ENCODE measurements around the gene LCN6.

Gene LCN6

GRCh38 chr9:136696502-136696901 lies 51.8 kb downstream of the LCN6 start:
- TF ChIP-seq CTCF (IDR thresholded peaks at IDR 0.05; ENCODE audit: insufficient read depth, low read length, poor library complexity, severe bottlenecking): no peak
- H3K27me3 ChIP-seq (replicated peaks; ENCODE audit: control insufficient read depth, insufficient read depth, low read length): no peaks in the 10 kb centered on the region; the same call in 1 of the 2 replicates
- no peak overlapping the region for H3K4me3 ChIP-seq (replicated peaks; ENCODE audit: low read depth, low read length)
- no peak for DNase-seq (ENCODE audit: extremely low read depth, insufficient read length)
- H3K36me3 ChIP-seq (ENCODE audit: control insufficient read depth, insufficient read depth, low read length): no peaks in the 10 kb centered on the region

- H3K4me3 ChIP-seq (replicated peaks; ENCODE audit: low read depth, low read length): no peak overlapping the region
- H3K36me3 ChIP-seq (ENCODE audit: control insufficient read depth, insufficient read depth, low read length): no peaks in the 10 kb centered on the region
- no peaks in the 10 kb centered on the region; the same call in 1 of the 2 replicates for H3K27me3 ChIP-seq (replicated peaks; ENCODE audit: control insufficient read depth, insufficient read depth, low read length)
- DNase-seq (ENCODE audit: extremely low read depth, insufficient read length): no peak
- TF ChIP-seq CTCF (IDR thresholded peaks at IDR 0.05; ENCODE audit: insufficient read depth, low read length, poor library complexity, severe bottlenecking): no peak
Observed at GRCh38 chr9:136695955-136696354, 52.4 kb downstream of the LCN6 start.

GRCh38 chr9:136695435-136695895 lies 52.9 kb downstream of the LCN6 start:
- TF ChIP-seq CTCF (IDR thresholded peaks at IDR 0.05; ENCODE audit: insufficient read depth, low read length, poor library complexity, severe bottlenecking): no peak
- Histone ChIP-seq H3K27me3 (replicated peaks; ENCODE audit: control insufficient read depth, insufficient read depth, low read length) (no peaks in the 10 kb centered on the region; the same call in 1 of the 2 replicates), H3K4me3 (replicated peaks; ENCODE audit: low read depth, low read length) (no peak overlapping the region), H3K36me3 (ENCODE audit: control insufficient read depth, insufficient read depth, low read length) (no peaks in the 10 kb centered on the region)
- no peak for DNase-seq (ENCODE audit: extremely low read depth, insufficient read length)

GRCh38 chr9:136694872-136695247 lies 53.5 kb downstream of the LCN6 start:
- TF ChIP-seq CTCF (IDR thresholded peaks at IDR 0.05; ENCODE audit: insufficient read depth, low read length, poor library complexity, severe bottlenecking): no peak
- H3K36me3 ChIP-seq (ENCODE audit: control insufficient read depth, insufficient read depth, low read length): no peaks in the 10 kb centered on the region
- no peak for DNase-seq (ENCODE audit: extremely low read depth, insufficient read length)
- H3K27me3 ChIP-seq (replicated peaks; ENCODE audit: control insufficient read depth, insufficient read depth, low read length): no peaks in the 10 kb centered on the region; the same call in 1 of the 2 replicates
- H3K4me3 ChIP-seq (replicated peaks; ENCODE audit: low read depth, low read length): no peak overlapping the region

GRCh38 chr9:136694163-136694871 lies 54.0 kb downstream of the LCN6 start:
- Histone ChIP-seq H3K36me3 (ENCODE audit: control insufficient read depth, insufficient read depth, low read length) (no peaks in the 10 kb centered on the region), H3K4me3 (replicated peaks; ENCODE audit: low read depth, low read length) (no peak overlapping the region), H3K27me3 (replicated peaks; ENCODE audit: control insufficient read depth, insufficient read depth, low read length) (no peaks in the 10 kb centered on the region; the same call in 1 of the 2 replicates)
- DNase-seq (ENCODE audit: extremely low read depth, insufficient read length): no peak
- TF ChIP-seq CTCF (IDR thresholded peaks at IDR 0.05; ENCODE audit: insufficient read depth, low read length, poor library complexity, severe bottlenecking): peak; percentile 75

Measured in GM06990 (cell line).